DMS79 (cell line): Measurements from ENCODE around the gene ERBB4.

Experiments
- DNase-seq: peaks from one replicate; lab custom pipeline; 2025; lab: John Stamatoyannopoulos, UW

ERBB4 gene

GRCh38 chr2:212007972-212008371, 530.6 kb downstream of the ERBB4 start:
- no peak for DNase-seq

- no peak for DNase-seq
Observed at GRCh38 chr2:212005085-212005671, 533.4 kb downstream of the ERBB4 start.

GRCh38 chr2:212001325-212001724, 537.3 kb downstream of the ERBB4 start:
- no peak for DNase-seq

- no peak for DNase-seq
Observed at GRCh38 chr2:211996857-211997256, 541.7 kb downstream of the ERBB4 start.

- no peak for DNase-seq
Observed at GRCh38 chr2:211994806-211995205, 543.8 kb downstream of the ERBB4 start.

- no peak for DNase-seq
Observed at GRCh38 chr2:211990335-211990734, 548.3 kb downstream of the ERBB4 start.

DNA sequence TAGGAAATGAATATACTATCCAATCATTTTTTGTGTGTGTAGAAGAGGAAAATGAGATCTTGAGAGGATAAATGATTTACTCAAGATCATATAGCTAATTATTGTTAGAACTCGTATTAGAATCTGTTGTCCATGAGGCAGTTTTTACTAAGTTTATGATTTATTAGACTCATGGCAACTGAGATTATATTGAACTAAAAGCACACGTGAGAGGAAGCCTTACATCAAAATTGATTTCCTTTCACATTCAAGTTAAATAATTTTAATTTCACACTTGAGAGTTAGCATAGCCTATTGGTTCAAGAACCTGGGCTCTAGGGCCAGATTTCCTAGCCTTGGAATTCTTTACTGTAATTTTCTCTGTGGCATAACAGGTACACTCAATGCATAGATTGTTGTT, 552.3 kb downstream of the ERBB4 start:
- no peak for DNase-seq

GRCh38 chr2:211985393-211985792, 553.2 kb downstream of the ERBB4 start:
- DNase-seq: no peak

DNA sequence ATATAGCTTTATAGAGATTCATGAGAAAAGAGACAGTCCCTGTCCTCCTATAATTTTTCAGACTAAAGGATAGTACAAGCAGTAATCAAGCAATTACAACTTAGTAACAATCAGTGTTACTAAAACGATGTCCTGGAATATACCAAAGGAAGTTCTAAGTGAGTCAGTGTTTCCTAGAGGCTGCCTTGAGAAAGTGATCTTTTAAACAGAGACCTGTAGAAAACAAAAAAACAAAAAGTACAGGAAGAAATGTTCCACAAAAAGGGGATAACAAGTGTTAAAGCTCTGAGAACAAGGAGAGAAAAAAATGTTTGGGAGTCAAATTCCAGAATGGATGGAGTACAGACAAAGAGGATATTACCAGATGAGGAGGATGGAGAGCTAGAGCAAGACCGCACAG, 556.4 kb downstream of the ERBB4 start:
- no peak for DNase-seq

DNA sequence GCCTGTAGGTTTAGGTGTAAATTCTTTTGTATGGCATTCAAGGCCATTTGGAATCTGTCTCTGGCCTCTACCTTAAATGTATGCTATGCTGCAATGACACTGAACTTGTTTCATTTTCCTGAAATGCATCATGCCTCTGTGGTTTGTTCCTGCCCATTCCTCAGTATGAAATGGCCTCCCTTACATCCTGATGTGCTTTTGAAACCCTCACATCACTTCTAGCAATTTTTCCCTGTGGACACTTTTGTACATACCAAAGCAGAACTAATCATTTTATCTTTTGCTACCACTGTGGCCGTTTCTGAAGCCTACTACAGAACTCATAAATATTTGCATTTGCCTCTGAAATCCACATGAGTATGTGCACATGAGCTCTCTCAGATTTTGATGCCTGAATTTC, 557.2 kb downstream of the ERBB4 start:
- no peak for DNase-seq

GRCh38 chr2:211976076-211976475, 562.5 kb downstream of the ERBB4 start:
- no peak for DNase-seq

DNA sequence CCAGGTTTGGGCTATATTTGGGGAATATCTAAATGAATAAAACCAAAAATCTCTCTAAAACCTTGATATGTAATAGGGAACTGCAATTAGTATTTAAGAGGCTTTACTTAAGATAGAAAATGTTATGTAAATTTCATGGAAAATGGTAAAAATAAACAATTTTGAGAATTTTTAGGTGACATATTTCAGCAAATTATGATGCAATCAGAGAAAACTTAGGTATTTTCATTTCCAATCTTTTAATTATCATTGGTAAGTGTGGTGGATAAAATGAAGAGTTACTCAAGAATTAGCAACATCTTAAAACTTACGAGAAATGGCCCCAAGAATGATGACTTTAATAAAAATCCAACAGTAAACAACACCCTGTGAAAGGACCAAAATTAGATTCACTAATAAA, 571.4 kb downstream of the ERBB4 start:
- no peak for DNase-seq

GRCh38 chr2:211963969-211964368, 574.6 kb downstream of the ERBB4 start:
- no peak for DNase-seq

DNA sequence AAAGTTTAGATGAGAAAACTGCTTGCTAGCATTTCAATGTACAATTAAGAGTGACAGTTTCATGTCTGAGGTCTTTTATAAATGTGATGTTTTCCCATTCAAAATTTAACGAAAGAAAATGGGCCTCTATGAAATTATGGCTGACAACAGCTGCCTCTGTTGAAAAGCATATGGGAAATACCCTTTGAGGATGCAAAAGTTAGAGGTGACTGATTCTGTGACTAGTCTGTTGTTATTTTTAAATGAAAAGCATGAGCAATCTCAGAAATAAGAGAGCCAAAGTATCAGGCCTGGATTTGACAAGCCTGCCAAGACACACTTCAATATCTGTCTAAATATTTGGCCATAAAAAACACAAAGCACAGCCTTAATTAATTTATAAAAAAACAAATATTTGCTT, 580.8 kb downstream of the ERBB4 start:
- no peak for DNase-seq

GRCh38 chr2:211955648-211956047, 583.0 kb downstream of the ERBB4 start:
- no peak for DNase-seq

DNA sequence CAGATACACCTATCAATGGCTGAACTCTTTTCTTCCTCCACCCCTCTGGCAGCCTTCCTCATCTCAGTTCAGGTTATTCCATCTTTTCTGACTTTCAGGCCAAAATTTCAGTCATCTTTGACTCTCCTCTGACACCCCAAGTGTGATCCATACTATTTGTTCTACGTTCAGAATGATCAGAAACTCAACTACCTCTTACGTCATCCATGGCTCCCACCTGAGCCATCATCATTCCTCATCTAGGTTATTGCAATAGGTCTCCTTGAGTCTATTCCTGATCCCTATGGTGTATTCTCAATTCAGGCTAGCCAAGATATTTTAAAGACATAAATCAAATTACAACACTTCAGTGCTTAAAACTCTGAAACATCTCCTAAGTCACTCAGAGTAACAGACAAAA, 589.7 kb downstream of the ERBB4 start:
- DNase-seq: no peak

DNA sequence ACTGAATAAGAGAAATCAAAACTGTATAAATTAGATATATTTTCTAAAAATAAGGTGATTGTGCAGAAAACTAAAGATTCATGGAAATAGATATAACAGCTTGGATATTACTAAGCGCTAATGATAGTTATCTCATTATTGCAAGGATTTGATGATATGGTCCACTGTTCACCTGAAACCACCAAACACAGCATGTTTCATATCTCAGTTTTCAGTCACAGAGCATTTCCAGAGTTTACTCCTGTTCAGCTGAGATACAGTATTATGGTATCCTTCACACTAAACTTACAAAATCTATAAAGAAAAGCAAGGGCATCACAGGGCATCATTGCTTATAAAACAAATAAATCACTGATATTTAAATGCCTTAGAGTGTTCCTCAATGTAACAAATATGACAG, 591.6 kb downstream of the ERBB4 start:
- no peak for DNase-seq

GRCh38 chr2:211944572-211944971, 594.0 kb downstream of the ERBB4 start:
- no peak for DNase-seq

GRCh38 chr2:211942153-211942552, 596.4 kb downstream of the ERBB4 start:
- no peak for DNase-seq

- DNase-seq: no peak
Observed at GRCh38 chr2:211941216-211941747, 597.3 kb downstream of the ERBB4 start.

GRCh38 chr2:211939177-211939576, 599.4 kb downstream of the ERBB4 start:
- DNase-seq: no peak

DNA sequence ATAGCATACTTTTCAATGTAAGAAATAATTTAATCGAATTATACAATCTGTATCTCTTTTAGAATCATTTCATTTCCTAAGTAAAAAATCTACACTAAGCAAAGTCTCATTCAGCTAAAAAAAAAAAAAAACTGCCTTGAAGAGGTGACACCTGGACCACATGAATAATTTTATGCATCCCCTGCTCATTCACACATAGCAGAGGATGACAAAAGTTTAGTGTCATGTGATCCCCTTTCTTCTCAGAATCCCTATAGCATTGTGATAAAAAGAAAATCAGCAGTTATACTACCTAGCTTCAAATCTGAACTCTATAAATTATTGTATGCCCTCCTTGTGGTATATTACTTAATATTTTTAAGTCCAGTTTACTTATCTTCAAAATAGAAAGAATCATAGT, 603.8 kb downstream of the ERBB4 start:
- DNase-seq: no peak

DNA sequence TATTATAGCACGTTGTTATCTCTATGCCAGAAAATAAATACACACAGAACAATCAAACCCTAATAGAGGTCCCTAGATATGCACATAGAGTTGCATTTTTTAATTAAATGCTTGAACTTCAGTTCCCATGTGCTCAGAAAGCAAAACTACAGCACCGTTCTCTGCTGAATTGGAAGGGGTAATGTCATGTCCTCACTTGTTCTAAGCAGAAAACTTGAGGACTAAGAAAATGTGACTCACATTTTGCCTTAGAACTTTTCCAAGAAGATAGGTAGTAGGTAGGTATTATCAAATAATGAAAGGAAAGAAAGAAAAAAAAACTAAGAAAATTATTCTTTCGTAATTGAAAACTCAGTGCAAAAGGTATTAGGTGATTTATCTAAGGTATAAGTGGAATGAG, 607.3 kb downstream of the ERBB4 start:
- DNase-seq: no peak

DNA sequence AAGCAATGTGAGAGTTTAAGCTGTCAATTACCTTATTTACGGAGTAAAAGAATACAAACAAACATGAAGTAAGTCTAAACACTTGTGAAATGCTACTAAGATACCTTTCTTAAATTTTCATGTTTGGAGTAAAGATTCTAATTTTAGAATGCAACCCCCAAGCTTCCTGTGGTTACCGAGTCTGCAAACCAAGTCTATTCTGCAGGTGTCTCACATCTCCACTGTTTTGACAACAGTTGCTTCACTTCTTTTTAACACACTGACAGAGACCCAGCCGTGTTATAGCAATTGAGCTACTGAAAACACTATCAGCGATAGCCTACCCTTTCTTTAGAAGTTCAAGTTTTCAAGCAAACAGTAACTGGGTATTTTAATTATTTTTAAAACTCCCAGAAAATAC, 608.3 kb downstream of the ERBB4 start:
- no peak for DNase-seq

DNA sequence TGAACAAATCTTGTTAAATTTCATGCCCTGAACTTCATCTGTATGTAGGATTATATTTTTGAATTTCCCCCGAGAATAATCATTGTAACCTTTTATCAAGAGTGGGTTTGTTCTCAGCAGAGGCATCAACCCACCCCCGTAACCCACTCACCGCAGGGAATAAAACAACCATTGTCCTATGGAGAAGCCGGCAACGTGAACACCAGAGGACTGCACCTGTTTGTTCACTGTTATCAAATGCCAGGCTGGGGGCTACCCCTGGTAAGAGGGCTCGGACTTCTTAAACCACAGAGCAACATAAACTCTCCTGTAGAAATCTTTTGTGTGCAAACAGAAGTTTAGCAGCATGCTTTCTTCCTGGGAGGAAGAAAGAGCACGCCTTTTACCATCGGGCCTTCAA, 610.4 kb downstream of the ERBB4 start:
- no peak for DNase-seq
